ENCODE measurements around the gene SAXO1.

SAXO1 gene

DNA sequence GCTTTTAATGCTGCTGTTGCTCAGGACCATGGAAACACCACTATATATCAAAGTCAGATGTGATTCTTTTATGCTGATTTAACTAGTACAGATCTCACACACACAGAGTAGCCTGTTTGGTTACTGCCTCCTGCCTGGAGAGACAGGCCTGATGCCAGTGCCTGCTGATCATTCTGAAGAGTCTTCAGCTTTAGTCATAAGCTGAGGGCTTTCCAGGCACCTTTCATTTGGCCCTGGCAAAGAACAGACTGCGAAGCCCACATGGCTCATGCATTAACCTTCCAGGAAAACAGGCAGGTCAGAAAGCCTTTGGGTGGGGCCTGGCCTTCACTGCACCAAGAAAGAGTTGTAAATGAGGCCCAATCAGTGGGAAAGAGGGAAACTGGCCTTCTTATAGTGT, 144.7 kb downstream of the SAXO1 start:
- no peak overlapping the region for H3K4me3 ChIP-seq (ENCODE audit: low read depth, low read length)

DNA sequence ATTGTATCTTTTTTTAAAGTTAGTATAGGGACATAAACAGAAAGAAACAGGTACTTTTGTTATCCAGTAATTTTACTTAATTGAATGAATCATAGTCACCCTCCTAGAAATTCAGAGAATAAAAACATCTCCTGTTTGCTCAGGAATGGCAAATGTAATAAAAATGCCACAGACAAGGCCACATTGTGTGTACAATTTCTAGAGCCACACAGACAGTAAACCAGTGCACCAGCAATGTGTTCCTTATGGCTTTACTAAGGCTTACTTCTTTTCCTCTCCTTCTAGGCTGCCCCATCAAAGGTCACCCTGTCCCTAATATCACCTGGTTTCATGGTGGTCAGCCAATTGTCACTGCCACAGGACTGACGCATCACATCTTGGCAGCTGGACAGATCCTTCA, 145.5 kb downstream of the SAXO1 start:
- H3K4me3 ChIP-seq (ENCODE audit: low read depth, low read length): no peak overlapping the region

DNA sequence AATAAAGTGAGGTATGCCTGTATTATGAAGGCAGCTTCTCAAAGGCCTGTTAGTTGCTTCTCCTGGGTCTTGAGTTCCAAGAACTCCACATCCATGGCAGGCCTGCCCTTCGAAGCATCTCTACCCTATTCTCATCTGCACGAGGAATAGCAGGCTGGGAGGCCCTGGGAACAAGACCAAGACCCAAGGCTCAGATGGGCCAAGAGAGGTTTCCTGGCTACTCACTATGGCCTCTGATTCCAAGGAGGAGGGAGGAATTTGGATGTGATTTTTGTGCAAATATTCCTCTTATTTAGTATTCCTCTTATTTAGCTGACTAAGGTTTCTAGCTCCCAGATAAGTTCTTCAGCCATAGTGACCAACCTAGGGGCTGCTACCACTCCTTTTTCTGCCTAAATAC, 151.3 kb downstream of the SAXO1 start:
- no peak overlapping the region for H3K4me3 ChIP-seq (ENCODE audit: low read depth, low read length)

DNA sequence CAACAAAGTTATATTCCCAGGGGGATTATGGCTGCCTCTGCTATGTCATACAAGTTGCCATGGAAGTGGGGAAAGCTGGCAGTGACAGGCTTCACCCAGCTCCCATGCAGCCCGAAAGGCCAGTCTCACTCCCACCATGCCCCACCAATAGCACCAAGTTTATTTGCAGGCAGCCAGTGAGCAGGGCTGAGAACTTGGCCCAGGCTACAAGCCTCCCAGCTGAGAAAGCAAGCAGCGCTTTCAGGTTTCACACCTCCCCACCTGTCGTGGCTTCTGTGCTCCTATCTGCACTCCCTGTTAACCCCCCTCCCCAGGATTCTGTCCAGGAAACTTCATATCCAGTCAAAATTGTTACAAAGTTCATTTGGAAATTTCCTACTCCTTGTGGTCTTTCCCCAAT, 155.0 kb downstream of the SAXO1 start:
- H3K4me3 ChIP-seq (ENCODE audit: low read depth, low read length): no peak overlapping the region

Data from iPS-11a (cell line).